NCI-H1092 (cell line): ENCODE measurements around the gene MED25.
"Not testable (repeated sequence)": the region's sequence is repeated elsewhere in the genome, so short reads cannot be mapped to it uniquely, and the experiment has no call there.

Source experiments
- DNase-seq: peaks from one replicate; lab custom pipeline; 2025; lab: John Stamatoyannopoulos, UW

Gene MED25

GRCh38 chr19:49816590-49816989, 1.5 kb upstream of the MED25 start:
- DNase-seq, result no peak

- DNase-seq, result no peak
Measured at GRCh38 chr19:49818649-49819370, 721 bp downstream of the MED25 start.

DNA sequence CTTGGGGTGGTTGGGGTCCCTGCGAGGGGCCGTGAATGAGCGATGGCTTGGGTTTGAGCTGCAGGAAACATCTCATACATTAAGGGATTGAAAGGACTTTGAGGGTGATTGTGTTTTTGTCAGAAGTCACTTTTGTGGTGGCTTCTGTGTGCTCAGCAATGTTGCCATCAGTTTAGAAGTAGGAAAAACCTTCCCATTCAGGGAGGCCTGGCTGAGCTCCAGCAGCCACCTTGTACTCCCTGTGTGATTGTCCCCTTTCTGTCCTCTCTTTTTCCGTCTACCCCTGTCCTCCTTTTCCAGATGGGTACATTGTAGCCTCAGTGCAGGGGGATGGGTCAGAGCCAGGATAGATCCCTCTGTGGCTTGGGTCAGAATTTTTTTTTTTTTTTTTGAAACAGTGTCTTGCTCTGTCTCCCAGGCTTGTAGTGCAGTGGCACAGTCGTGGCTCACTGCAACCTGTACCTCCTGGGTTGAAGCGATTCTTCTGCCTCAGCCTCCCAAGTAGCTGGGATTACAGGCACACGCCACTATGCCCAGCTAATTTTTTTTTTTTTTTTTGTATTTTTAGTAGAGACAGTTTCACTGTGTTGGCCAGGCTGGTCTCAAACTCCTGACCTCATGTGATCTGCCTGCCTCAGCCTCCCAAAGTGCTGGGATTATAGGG, 1.5 kb downstream of the MED25 start:
- DNase-seq, result not testable (repeated sequence)

DNA sequence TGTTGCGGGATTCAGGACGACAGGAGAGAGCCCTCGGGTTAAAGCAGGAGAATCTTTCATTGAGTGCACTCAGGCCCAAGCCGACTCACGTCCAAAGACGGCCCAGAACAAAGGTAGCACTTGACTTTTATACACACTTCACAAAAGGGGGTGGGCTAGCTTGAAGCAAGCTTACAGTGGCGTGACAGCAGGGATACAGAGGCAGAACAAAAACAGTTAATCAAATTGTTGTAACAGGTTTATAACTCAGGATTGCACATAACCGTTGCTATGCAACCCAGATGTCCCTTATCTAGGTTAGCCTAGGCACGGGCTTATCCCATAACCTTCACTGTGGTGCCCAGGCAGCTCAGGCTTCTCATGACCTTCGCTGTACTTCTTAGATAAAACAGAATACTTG, 2.0 kb downstream of the MED25 start:
- peak; percentile 28 for DNase-seq

DNA sequence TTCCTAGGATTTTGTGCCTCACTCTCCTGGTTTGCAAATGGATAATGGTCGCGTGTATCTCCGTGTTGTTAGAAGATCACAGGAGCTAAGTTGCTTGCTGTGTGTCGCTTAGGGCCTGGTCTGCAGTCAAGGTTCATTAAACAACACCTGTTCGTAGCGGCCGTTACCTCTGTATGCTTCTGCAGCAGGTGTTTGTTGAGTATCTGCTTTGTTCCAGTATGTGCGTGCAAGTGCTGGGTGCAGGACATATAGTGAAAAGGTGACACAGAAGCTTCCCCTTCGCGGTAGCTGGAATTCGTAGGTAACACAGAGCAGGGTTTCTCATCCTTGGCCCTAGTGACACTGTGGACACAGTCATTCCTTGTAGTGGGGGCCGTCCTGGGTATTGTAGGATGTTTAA, 5.4 kb downstream of the MED25 start:
- peak; percentile 61 for DNase-seq

- DNase-seq, result no peak
Measured at GRCh38 chr19:49824662-49825061, 6.6 kb downstream of the MED25 start.

GRCh38 chr19:49827034-49827433, 8.9 kb downstream of the MED25 start:
- DNase-seq, result no peak

DNA sequence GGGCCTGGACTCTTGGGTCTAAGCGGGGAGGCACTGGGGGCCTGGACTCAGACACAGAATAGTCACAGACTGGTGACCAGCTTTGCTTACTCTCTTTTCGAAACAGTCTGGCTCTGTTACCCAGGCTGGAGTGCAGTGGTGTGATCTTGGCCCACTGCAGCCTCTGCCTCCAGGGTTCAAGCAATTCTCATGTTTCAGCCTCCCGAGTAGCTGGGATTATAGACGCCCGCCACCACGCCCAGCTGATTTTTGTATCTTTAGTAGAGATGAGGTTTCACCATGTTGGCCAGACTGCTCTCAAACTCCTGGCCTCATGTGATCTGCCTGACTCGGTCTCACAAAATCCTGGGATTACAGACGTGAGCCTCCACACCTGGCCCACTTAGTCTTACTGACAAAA, 11.1 kb downstream of the MED25 start:
- DNase-seq, result no peak

GRCh38 chr19:49829721-49830120, 11.6 kb downstream of the MED25 start:
- DNase-seq, result no peak

DNA sequence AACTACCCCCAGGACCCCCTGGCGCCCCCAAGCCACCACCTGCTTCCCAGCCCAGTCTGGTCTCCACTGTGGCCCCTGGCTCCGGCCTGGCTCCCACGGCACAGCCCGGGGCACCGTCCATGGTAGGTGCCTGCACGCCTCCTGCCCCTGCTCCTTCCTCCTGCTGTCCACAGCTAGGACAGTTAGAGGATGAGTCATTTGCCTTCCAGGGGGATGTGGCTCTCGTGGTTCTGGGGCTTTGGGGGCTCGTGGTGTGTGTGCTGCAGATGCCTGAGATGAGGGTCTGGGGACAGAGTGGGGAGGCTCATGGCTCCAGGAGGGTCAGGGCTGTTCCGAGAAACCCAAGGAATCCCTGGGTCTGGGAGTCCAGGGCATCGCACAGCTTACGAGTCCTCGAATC, 12.7 kb downstream of the MED25 start:
- DNase-seq, result no peak

DNA sequence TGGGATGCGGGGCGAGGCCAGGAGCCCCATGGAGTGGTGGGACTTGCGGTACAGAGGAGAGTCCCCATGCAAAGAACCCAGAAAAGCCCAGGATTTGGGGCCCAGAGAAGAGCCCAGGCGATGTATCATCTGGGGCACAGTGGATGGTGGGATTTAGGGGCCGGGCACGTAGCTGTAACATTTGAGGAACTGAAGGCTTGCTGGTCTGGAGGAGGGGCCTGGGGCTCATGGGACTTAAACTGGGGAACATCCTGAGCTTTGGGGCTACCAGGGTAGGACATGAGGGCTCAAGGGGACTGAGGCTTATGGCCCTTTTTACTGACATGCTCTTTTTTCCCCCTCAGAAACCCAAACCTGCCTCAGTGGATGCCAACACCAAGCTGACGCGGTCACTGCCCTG, 13.5 kb downstream of the MED25 start:
- no peak for DNase-seq

DNA sequence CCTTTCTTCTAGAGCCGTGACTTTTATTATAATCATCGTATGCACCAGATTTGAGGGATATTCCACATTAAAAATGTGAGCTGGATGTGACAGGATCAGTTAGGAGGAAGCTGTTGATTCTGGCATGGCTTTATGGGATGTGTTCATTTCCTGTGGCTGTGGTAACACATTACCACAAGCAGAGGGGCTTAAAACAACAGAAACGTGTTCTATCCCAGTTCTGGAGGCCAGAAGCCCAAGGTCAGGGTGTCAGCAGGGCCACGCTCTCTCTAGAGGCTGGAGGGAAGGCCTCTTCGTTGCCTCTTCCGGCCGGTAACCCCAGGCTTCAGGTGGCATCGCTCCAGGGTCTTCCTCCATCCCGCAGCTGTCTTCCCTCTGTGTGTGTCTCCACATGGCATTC, 14.5 kb downstream of the MED25 start:
- no peak for DNase-seq

DNA sequence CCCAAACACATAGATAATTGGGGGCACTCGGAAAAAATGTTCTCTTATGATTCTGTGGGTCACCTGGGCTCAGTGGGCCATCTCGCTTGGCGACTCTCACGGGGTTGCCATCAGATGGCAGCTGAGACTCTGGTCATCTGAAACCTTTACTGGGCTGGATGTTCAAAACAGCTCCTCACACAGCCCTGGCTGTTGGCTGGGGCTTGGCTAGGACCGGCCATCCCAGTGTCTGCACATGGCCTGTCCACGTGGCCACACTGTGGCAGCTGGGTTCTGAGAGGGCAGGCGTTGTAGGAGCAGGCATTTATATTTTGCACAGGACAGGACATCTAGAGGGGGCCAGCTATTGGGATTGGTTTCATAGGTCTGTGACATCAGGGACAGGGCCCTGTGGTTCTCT, 15.5 kb downstream of the MED25 start:
- DNase-seq, result no peak

GRCh38 chr19:49835562-49835961, 17.5 kb downstream of the MED25 start:
- no peak for DNase-seq

DNA sequence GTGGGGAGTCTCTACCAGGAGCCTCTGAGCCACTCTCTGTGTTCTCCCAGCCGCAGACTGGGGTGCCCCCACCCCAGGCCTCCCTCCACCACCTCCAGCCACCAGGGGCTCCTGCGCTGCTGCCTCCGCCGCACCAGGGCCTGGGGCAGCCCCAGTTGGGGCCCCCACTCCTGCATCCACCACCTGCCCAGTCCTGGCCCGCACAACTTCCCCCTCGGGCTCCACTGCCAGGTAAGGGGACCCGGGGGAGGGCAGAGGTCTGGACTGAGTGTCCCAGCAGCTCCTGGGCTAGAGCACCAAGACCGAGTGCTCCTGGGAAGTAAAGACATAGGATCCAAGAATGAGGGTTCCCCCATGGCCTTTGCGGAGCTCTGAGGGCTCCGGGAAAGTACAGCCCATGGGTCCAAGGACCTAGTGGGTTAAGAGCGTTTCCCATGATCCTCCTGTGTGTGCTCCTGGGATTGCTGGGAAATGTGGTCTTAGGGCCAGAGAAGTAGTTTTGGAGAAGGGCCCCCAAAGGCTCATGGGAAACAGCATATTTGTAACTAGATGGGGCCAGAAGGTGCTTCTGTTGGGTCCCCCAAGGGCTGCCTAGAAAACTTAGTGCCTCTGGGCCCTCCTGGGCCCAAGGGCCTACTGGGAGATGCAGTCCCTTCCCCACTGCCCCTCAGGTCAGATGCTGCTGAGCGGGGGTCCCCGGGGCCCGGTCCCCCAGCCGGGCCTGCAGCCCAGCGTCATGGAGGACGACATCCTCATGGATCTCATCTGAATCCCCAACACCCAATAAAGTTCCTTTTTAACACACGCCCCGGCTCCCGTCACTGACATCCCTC, 18.3 kb downstream of the MED25 start:
- no peak for DNase-seq

DNA sequence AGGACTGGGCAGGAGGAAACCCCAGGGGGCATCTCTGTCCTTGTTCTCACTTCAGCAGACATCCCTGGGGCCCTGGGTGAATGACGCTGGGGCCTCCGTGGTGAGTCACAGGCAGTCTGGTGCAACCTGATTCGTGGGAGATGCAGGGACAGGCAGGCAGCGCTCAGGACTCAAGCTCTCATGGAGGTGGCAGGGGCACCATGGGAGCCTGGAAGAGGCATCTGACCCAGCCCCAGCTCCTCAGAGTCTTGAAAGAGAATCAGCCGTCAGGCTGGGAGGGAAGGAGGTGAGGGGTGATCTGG, 18.9 kb downstream of the MED25 start:
- DNase-seq, result no peak

- DNase-seq, result no peak
Measured at GRCh38 chr19:49837425-49837824, 19.3 kb downstream of the MED25 start.

- no peak for DNase-seq
Measured at GRCh38 chr19:49838885-49839588, 20.9 kb downstream of the MED25 start.

- DNase-seq, result no peak
Measured at GRCh38 chr19:49839713-49840112, 21.6 kb downstream of the MED25 start.

DNA sequence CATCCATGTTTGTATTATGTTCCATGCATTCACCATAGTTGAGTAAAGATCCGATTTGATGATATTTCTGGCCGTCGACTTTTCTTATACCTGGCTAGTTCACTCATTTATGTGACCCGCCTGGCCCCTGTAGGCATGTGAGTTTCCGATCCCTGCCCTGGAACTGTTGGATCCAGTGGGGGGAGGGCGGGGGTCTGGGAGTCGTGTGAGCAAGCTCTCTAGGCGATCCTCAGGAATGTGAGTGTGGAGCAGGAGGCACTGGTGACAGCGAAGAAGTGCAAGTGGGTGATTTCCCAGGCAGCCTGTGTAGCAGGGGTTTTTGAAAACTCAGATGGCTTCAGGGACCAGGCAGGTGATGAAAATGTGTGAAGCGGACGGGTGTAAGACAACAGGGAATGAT, 22.2 kb downstream of the MED25 start:
- DNase-seq, result no peak

- no peak for DNase-seq
Measured at GRCh38 chr19:49840736-49841249, 22.7 kb downstream of the MED25 start.

DNA sequence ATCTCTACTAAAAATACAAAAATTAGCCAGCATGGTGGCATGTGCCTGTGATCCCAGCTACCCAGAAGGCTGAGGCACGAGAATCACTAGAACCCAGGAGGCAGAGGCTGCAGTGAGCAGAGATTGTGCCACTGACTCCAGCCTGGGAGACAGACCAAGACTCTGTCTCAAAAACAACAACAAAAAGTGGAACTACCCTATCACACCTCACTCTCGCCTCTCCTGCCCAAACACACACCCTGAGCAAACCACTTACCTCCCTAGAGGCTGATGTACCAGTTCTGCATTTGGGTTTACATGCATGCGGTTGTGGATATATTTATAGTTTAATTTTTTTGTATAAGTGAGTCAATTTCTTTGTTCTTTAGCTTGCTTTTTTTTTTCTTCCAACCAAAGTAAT, 25.2 kb downstream of the MED25 start:
- DNase-seq, result no peak
